ENCODE data around the gene MDFIC2.
"Not testable (repeated sequence)": the region's sequence is repeated elsewhere in the genome, so short reads cannot be mapped to it uniquely, and the experiment has no call there.

The MDFIC2 gene

DNA sequence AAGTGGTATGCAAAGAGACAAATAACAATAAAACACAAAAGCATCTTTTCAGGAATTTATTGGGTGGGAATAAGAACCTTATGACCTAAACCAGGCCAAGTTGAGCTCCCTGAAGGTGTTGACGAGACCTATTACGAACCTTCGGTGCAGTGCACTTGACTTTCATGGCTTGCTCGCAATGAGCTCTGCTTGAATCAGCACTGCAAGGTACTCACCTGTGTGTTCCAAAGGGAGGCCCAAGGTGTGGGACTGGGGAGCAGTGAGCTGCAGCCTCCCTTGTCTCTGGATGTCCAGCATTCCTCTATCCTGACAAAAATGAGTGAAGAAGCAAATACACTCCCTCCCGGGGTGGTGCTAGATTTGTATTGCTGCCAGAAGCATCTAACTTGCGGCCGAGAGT is at the start of gene MDFIC2:
TSS of gene MDFIC2 (minus strand) at position 303 of the 400 bp plus-strand sequence. CDS start 665 bp downstream, outside the sequence.
- no peak for DNase-seq (ENCODE audit: low spot score)

DNA sequence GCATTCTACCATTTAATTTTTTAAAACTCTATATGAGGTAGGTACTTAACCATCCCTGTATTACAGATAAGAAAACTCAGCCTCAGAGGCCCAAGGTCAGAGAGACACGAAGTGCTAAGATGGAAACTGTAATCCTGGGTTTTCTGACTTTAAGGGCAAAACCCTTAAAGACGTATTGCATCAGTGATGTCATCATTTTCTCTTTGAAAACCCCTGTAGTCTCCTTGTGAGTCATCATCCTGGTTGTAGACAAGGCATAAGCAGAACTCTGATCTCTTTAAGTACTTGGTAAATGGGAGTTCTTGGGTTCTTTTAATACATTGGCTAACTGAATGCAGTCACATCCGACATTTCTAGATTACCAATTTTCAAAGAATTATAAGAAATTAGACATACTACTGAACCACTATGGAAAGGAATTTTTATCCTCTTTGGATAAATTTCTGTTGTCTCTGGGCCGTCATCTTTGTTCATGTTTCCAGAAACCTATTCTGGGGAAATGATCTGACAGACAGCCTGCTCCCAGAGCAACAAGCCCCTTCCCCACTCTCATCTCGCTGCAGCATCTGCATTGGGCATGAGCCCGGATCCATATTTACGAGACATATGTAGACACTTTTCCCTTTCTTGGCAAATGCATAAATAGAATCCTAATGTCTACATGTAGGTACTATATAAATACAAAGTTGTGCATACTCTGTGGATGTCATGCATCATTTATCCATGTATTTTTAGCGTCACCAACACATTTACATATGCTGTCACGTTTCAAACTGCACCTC is 48.7 kb upstream of the MDFIC2 start:
- DNase-seq (ENCODE audit: low spot score) = no peak

DNA sequence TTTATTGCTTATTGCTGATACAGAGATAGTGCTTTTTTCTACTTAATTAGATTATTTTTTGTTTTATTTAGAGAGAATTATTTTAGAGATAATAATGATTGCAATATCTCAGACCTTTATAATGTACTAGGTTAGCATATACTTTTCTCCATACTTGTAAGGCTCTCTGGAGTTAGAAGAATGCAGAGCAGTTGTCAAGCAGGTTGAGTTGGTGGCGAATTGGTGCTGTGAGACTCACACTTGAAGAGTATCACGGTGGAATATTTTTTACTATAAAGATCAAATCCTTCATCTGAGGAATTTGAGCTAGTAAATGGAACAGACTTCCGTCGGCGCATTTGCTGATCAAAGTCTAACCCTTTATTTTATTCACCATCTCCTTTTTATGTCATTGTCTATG is 47.3 kb upstream of the MDFIC2 start:
- DNase-seq (ENCODE audit: low spot score) = no peak

DNA sequence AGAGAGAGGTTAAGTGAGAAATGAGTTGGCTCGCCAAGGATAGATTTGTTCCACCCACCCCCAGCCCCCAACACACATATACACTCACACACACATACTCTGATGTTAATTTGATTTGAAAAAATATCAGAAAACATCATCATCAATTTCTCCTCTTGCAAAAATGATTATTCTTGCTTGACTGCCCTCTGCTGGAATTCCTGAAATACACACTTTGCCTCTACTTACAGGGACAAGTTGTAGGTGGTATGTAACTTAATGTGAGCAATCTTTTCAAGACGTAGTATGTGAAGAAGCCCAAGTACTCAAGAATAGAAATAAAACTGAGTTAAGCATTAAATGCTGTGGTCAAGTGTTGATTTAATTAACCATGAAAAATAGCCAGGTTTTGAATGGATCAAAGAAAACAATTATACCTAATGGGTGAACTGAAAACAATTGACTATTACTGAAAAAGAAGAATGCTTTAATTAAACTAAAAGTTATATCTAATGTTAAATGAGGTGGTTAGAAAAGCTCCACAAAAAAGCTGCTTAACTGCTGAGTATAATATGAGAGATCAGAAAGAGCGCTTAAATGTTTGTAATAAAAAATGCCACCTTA is 46.6 kb upstream of the MDFIC2 start:
- peak; percentile 50 for DNase-seq (ENCODE audit: low spot score)

DNA sequence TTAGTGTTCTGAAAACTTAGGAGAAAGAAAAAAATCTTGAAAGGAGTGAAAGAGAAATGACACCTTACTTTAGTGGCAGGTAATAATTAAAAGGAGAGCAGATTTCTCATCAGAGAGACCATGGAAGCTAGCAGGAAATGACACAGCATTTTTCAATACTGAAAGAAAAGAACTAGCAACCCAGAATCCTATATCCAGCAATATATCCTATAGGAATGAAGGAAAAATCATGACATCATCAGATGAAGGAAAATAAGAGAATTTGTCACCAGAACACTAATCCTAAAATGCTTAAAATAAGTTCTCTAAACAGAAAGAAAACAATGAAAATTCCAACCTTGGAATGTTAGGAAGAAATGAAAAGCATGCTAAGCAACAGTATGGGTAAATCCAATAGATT is 39.8 kb upstream of the MDFIC2 start:
- DNase-seq (ENCODE audit: low spot score) = no peak

DNA sequence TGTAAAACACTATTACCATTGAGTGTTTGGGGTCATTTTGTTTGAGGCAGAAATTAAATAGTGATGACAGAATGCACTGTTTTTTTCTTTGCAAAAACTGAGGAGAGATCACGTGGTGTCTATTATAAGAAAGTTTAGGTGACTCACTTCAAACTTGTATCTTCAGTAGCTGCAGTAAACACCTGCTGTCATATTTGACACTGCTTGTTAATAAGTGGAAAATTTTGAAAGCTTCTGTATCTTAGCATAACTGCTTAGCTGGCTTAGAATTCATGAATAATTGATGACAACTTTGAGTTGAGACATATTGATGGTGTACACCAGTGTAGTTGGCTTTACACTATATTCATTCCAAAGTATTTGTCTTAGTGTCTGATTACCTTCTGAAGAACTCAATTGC is 29.7 kb upstream of the MDFIC2 start:
- peak; percentile 9 for DNase-seq (ENCODE audit: low spot score)

DNA sequence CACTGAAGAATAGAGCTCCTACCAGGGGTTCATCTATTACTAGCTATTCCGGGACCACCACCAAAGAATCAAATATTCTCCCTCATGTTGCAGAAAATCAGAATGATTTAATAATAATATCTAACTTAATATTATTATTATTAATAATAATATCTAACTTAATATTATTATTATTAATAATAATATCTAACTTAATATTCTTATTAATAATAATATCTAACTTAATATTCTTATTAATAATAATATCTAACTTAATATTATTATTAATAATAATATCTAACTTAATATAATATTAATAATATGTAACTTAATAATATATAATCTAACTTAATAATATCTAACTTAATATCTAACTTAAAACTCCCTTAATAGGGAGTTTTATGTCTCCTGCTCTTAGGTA is 24.4 kb upstream of the MDFIC2 start:
- not testable (repeated sequence) for DNase-seq (ENCODE audit: low spot score)

DNA sequence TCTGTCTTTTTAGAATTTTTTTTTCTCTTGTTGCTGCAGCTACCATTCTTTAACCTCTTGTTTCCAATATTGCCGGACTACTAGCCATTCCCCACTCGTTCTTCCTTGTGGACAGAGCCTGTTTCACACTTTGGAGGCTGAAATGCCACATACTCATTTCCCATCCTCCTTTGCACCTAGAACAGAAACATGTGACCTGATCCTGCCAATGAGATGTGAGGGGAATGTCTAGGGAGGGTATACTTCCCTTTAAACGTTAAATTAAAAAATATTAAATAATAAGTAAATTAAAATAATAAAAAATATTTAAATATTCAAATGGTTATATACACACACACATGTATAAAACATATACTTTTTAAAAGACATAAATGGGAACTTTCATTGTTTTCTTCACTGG is 20.6 kb upstream of the MDFIC2 start:
- DNase-seq (ENCODE audit: low spot score) = no peak

DNA sequence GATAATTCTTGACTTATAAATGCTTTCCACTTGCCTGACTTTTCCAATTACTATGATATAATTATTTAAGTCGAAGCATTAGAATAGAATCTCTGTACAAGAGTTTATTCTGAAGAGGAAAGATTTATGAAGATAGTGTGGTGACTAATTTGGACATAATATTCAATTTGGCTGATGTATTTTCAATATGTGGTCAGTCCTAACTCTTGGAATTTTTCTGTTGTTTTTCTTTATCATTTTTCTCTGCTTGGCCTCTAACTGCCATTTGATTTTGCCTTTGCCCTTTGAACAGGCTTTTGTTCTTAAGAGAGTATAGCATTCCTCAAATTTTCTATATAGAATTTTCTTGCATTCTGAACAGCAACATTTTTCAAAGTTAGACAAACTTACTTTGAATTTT is 2.6 kb upstream of the MDFIC2 start:
- no peak for DNase-seq (ENCODE audit: low spot score)

DNA sequence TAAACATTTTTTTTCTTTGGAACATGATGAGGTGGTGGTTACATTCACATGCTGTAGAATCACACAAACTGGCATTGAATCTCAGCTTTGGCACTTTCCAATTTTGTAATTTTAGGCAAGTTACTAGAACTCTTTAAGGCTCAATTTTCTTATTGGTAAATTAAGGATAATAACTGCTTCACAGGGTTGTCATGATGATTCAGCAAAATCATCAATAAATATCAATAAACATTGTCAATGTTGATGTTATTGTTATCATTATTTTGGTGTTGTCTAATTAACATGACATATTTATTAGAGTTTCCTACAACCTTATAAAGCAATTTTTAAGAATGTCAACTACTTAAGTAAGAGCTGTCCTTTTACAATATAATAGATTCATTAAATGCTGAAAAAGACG is 1.6 kb downstream of the MDFIC2 start:
- no peak for DNase-seq (ENCODE audit: low spot score)

DNA sequence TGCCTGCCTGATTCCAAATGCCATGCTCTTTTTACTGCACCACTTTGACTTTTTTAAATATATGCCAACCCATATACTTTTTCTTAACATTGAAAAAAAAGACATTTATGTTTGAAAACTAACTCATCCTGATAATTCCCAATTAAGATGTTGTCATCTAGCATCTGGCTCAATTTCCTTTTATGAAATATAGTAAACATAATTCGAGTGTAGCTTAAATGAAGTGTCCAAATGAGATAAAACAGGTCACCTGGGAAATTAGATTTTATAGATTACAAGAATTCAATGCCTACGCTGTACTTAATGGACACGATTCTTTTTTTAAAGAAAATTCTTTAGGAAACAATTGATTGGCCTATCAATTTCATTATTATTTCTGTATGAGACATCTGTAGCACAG is 2.8 kb downstream of the MDFIC2 start:
- DNase-seq (ENCODE audit: low spot score) = no peak

DNA sequence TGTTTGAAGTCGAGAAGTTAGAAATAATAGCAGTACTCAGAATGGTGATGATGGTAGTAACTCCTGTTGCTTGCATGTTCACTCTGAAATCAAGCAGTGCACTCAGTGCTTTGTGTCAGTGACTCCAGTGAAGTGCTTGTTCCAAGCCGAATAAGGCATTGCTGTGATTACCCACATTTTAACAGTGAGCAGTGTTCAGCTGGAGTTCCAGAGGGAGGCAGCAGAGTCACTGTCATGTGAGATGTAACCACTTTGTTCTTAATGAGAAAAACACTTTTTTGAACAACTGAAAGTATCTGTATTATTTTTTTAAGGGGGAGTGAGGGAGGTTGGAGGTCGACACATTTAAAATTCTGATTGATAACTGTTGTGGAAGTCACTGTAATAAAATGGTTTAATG is 3.7 kb downstream of the MDFIC2 start:
- peak; percentile 40 for DNase-seq (ENCODE audit: low spot score)

DNA sequence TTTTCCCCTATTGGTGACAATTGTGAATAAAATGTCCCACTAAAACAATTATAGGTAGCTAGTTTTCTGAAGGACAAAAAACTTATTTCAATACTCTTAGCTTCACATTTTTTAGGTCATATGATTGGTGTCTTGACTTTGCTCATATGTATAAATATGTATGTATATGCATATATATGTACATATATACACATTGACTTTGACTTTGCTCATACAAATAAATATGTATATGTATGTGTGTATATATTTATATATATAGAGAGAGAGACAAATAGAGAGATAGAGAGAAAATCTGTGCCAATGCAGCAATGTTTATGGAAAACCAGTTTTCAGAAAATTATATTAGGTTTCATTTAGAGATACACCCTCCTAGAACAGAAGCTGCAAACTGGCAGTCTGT is 5.7 kb downstream of the MDFIC2 start:
- DNase-seq (ENCODE audit: low spot score) = no peak

DNA sequence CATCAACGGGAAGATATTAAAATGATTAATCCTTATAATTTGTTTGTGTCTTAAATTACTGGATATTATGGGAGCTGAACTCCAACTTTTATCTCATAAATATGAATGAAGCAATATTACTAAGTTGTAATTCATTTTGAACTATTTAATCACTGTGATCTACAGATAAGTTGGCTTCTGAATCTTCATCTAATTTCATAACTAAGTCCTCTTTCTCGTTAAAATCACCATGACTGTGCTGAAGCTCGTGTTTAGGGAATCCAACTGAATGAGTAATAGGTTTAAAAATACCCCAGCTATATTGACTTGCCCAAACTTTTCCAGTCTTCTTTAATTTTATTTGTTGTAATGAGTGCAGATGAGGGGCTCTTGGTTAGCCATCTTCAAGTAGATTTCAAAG is 14.1 kb downstream of the MDFIC2 start:
- no peak for DNase-seq (ENCODE audit: low spot score)

DNA sequence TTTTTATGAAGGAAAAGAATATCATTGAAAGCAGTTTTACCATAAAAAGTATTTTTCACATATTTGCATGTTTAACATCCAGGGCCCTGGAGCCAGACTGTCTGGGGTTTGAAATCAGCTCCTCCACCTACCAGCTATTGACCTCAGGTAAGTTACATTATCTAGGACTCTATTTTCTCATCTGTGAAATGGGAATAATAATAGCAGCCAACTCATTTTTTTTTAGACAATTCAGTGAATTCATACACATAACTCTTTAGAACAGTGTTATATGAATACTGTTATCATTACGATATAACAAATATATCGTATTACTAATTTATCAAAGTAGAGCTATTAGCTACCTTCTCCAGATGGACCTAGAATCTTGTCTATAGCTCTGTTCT is 21.3 kb downstream of the MDFIC2 start:
- no peak for DNase-seq (ENCODE audit: low spot score)

DNA sequence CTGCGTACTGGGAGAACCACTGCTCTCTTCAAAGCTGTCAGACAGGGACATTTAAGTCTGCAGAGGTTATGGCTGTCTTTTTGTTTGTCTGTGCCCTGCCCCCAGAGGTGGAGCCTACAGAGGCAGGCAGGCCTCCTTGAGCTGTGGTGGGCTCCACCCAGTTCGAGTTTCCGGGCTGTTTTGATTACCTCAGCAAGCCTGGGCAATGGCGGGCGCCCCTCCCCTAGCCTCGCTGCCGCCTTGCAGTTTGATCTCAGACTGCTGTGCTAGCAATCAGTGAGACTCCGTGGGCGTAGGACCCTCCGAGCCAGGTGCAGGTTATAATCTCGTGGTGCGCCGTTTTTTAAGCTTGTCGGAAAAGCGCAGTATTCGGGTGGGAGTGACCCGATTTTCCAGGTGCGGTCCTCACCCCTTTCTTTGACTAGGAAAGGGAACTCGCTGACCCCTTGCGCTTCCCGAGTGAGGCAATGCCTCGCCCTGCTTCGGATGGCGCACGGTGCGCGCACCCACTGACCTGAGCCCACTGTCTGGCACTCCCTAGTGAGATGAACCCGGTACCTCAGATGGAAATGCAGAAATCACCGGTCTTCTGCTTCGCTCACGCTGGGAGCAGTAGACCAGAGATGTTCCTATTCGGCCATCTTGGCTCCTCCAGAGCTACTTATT is 21.9 kb downstream of the MDFIC2 start:
- DNase-seq (ENCODE audit: low spot score) = not testable (repeated sequence)

DNA sequence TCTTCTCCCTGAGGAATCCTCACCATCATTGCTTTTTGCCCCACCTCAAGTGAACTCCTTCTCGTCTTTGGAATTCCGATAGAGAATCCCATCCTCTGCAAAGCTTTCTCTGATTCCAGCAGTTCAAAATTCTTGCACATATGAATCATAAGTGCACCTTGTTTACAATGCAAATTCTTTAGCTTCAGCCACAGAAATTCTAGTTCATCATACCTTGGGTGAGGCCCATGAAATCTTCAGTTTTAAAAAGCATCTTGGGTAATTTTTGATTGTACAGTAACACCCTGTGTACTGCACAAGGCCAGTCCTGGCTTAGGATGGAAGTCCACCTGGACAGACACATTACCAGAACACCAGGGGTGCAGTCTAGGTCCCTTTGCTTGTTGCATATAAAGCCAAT is 30.8 kb downstream of the MDFIC2 start:
- DNase-seq (ENCODE audit: low spot score) = no peak

DNA sequence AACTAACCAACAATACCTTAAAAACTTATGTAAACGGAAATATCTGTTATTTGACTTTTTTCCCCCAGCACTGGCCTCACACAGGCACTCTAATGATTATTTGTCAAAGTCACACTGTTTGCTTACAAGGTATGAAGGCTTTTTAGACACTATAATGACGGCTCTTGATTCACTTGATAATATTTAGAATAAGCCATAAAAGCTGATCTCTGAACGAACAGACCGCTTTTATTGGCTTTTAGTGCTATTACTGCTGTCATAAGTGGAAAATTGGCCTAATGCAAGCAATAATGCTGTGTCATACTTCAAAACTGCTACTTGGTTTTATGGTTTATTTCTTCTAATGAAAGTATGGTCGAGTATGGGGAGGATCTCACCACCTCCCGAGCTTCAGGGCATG is 35.1 kb downstream of the MDFIC2 start:
- DNase-seq (ENCODE audit: low spot score) = no peak

DNA sequence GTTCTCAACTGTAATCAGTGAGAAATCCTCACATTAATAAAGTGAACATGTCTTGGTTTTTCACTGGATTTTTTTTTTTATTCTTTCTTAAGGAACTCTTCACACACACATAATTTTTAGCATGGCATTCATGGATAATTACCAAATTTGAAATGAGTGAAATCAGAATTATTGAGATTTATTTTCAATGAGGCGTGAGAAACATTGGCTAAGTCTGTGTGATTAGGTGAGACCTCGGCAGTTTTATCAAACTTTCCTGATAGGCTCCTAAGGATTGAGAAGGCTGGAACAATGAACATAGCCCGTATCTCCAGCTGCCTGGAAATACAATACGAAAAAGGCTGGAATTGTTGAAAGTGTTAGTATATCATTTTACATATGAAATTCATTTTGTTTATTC is 35.5 kb downstream of the MDFIC2 start:
- no peak for DNase-seq (ENCODE audit: low spot score)

DNA sequence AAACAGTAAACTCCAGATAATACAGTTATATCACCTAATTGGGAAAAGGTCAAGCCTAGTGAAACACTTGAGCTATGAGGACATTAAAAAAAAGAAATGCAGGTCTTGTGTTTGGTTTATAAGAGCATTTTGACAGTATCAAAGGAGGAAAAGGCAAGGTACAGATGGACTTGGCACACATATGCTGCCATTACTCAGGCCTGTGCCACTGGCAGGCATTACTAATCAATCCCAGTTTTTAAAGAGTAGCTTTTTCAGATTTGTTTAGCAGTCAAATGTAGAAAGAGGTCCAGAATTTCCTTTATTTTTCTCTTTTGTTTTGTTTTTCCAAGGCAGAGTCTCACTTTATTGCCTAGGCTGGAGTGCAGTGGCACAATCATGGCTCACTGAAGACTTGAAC is 38.9 kb downstream of the MDFIC2 start:
- no peak for DNase-seq (ENCODE audit: low spot score)

DNA sequence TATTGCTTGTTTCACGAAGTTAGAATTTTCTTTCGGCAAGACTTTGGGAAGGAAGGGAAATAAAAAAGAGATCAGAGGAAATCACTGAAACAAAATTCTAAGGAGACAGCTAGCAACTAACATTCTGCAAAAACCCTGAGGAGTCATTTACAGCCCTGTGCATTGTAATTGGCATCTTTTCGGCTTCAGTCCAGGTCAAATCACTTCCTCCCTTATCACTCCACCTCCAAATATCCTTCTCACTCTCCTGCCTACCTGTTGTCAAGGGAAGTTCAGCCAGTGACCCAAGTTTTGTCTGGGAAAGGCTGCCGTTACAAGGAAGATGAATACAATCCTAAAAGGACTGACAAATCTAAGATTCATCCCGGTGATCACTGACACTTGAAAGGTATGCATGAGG is 39.6 kb downstream of the MDFIC2 start:
- DNase-seq (ENCODE audit: low spot score) = no peak

DNA sequence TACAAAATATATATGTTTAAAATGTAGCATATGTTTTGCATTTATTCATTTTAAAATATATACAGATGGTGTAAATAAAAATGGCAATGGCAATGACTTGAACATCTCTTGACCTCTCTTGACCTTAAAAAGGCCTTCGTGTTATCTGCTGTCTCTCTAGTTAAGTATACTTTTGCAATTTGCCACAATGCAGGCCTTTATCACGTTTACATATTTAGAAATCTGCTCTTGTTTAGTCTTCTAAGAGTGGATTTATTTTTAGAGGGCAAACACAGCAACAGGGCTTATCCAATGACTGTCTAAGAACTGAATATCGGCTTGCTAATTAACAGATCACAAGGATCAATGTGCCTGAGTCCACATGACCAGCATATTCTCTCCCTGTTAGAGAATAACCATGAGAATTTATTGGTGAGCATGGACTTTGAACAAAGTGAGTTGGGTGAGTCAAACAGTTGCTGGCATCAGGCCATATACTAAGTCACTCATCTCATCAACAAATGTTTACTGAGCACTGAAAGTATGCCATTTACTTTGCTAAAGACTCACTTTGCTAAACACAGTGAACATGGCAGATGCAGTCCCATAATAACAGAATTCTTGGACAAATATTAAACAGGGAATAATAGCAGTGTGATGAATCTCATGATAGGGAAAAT is 48.2 kb downstream of the MDFIC2 start:
- no peak for DNase-seq (ENCODE audit: low spot score)

DNA sequence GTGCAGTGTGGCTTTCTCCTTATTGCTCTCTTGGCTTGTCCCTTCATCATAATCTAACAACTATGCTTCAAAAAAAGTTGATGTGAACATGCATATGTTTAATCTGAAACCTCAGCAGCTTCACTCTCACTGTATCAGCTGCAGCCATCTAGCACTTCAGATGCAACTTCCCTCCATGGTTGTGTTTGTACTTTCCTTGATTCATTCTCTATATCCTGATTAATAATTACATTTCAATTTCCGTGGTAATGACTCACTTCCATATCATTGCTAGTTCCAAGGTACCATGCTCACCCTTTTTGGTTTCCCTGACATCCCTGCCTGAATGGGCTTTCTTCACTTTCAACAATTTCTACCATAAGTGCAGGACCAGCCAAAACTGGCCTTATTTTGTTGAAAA is 51.2 kb downstream of the MDFIC2 start:
- DNase-seq (ENCODE audit: low spot score) = no peak

All from putamen (tissue), 1 donor.